IMR-90 (cell line): ENCODE measurements around the gene CHN2. TPM values are rescaled to one million over a fixed set of nuclear protein-coding genes. Genes with fewer than 3 reads are reported as not detected.

Source experiments
- ATAC-seq: fragments of 200-7000 bp; cut with Tn5 transposase; 2 replicates; pipeline ENCODE4 v1.9.1; 2020; ENCODE audit warnings: low read depth, mild to moderate bottlenecking, moderate library complexity
- BruUV-seq: library from RNA; stranded (reverse); fragments of 400-500 nt; replicated peaks from 2 replicates; lab custom pipeline; 2021; lab: Mats Ljungman, UMichigan
- CTCF ChIA-PET: fragments of 300-600 bp; formaldehyde crosslinking; extraction: SDS; loops from one replicate; lab custom pipeline; 2021; ENCODE audit warnings: antibody characterized with exemption; lab: Yijun Ruan, JAX
- POLR2A ChIA-PET: fragments of 300-600 bp; sonication (Branson Sonifier 250); formaldehyde crosslinking; loops from one replicate; lab custom pipeline; 2022; ENCODE audit warnings: antibody characterized with exemption; ENCODE audit not compliant: unreplicated experiment; lab: Charles Lee
- DNase-seq: peaks from one replicate; pipeline ENCODE4 v3.0.0; 2013
- H2AFZ ChIP-seq: replicated peaks from 2 replicates; pipeline ENCODE3; 2013; ENCODE audit warnings: low read length, mild to moderate bottlenecking; ENCODE audit not compliant: poor library complexity
- H2AK5ac ChIP-seq: 2 replicates; pipeline ENCODE4 v1.6.1; 2013; ENCODE audit warnings: low read depth, low read length, inconsistent platforms
- H2AK9ac ChIP-seq: replicated peaks from 2 replicates; pipeline ENCODE3; 2013; ENCODE audit warnings: mild to moderate bottlenecking, low read depth, low read length, moderate library complexity; ENCODE audit not compliant: poor library complexity
- H2BK120ac ChIP-seq: 2 replicates; pipeline ENCODE4 v1.6.1; 2013; ENCODE audit warnings: low read depth, low read length, inconsistent platforms
- H2BK15ac ChIP-seq: 3 replicates; pipeline ENCODE4 v1.6.1; 2013; ENCODE audit warnings: low read depth, low read length, inconsistent platforms
- H2BK20ac ChIP-seq: 2 replicates; pipeline ENCODE4 v1.6.1; 2013; ENCODE audit warnings: low read depth, mild to moderate bottlenecking, inconsistent platforms, low read length, moderate library complexity
- H2BK5ac ChIP-seq: 2 replicates; pipeline ENCODE4 v1.6.1; 2013; ENCODE audit warnings: mild to moderate bottlenecking, low read depth, low read length, inconsistent platforms; ENCODE audit not compliant: poor library complexity, severe bottlenecking
- H3K14ac ChIP-seq: replicated peaks from 2 replicates; pipeline ENCODE4 v1.6.1; 2013; ENCODE audit warnings: low read depth, low read length, inconsistent platforms
- H3K18ac ChIP-seq: 2 replicates; pipeline ENCODE4 v1.6.1; 2013; ENCODE audit warnings: low read depth, low read length, control low read depth
- H3K23ac ChIP-seq: 2 replicates; pipeline ENCODE4 v1.6.1; 2013; ENCODE audit warnings: low read depth, low read length, inconsistent platforms
- H3K27ac ChIP-seq: 2 replicates; pipeline ENCODE4 v1.5.1; 2013; ENCODE audit warnings: mild to moderate bottlenecking, control low read depth, low read length; ENCODE audit not compliant: insufficient read depth
- H3K27me3 ChIP-seq: 2 replicates; pipeline ENCODE4 v1.6.1; 2013; ENCODE audit warnings: low read length; ENCODE audit not compliant: control insufficient read depth, insufficient read depth
- H3K36me3 ChIP-seq: 2 replicates; pipeline ENCODE4 v1.6.1; 2013; ENCODE audit warnings: low read length, mixed read lengths; ENCODE audit not compliant: control insufficient read depth, insufficient read depth
- H3K4ac ChIP-seq: 2 replicates; pipeline ENCODE4 v1.6.1; 2013; ENCODE audit warnings: low read depth, low read length, inconsistent platforms
- H3K4me1 ChIP-seq: 2 replicates; pipeline ENCODE4 v1.6.1; 2013; ENCODE audit warnings: low read length, mixed read lengths; ENCODE audit not compliant: control insufficient read depth, insufficient read depth
- H3K4me2 ChIP-seq: 2 replicates; pipeline ENCODE4 v1.6.1; 2013; ENCODE audit warnings: low read depth, mild to moderate bottlenecking, control low read depth, low read length, moderate library complexity
- H3K4me3 ChIP-seq: 2 replicates; pipeline ENCODE4 v1.5.1; 2013; ENCODE audit warnings: low read depth, mild to moderate bottlenecking, control low read depth, low read length, moderate library complexity; ENCODE audit not compliant: insufficient read depth
- H3K56ac ChIP-seq: 2 replicates; pipeline ENCODE4 v1.6.1; 2013; ENCODE audit warnings: low read length, inconsistent platforms; ENCODE audit not compliant: insufficient read depth; ENCODE audit errors: extremely low read depth
- H3K79me1 ChIP-seq, 2 experiments: 2 replicates each; pipeline ENCODE4 v1.6.1; 2013; ENCODE audit warnings: low read length in 2 of 2, inconsistent platforms in 1 of 2, low read depth in 1 of 2
- H3K9ac ChIP-seq: 2 replicates; pipeline ENCODE4 v1.6.1; 2013; ENCODE audit warnings: low read depth, low read length, control low read depth
- H3K9me1 ChIP-seq: 2 replicates; pipeline ENCODE4 v1.6.1; 2013; ENCODE audit warnings: low read length, inconsistent platforms; ENCODE audit not compliant: insufficient read depth
- H3K9me3 ChIP-seq: 2 replicates; pipeline ENCODE4 v1.6.1; 2013; ENCODE audit warnings: low read length; ENCODE audit not compliant: control insufficient read depth, insufficient read depth
- H4K20me1 ChIP-seq: 2 replicates; pipeline ENCODE4 v1.6.1; 2013; ENCODE audit warnings: low read length, inconsistent platforms; ENCODE audit not compliant: insufficient read depth
- H4K5ac ChIP-seq: 2 replicates; pipeline ENCODE4 v1.6.1; 2013; ENCODE audit warnings: mild to moderate bottlenecking, low read depth, low read length, control low read depth
- H4K8ac ChIP-seq, 2 experiments: 2 replicates each; pipeline ENCODE4 v1.6.1; 2013; ENCODE audit warnings: low read depth in 2 of 2, low read length in 2 of 2, control low read depth in 1 of 2, inconsistent platforms in 1 of 2
- H4K91ac ChIP-seq: 2 replicates; pipeline ENCODE4 v1.6.1; 2013; ENCODE audit warnings: low read depth, low read length, inconsistent platforms; ENCODE audit not compliant: insufficient read depth
- MXI1 ChIP-seq: IDR thresholded peaks from 2 replicates; pipeline ENCODE4 v1.6.1; 2012; ENCODE audit warnings: low read depth, mild to moderate bottlenecking, low read length, moderate library complexity, borderline replicate concordance
- NFE2L2 ChIP-seq: fragments of 150-350 bp; IDR thresholded peaks from 2 replicates; pipeline ENCODE4 v1.6.1; 2016; ENCODE audit warnings: low read depth, mild to moderate bottlenecking, low read length
- RFX5 ChIP-seq: IDR thresholded peaks from 2 replicates; pipeline ENCODE4 v1.8.0; 2012; ENCODE audit warnings: low read depth, mild to moderate bottlenecking, low read length, moderate library complexity
- WGBS, 2 experiments: methylation state at CpG; one replicate each; pipeline versions ENCODE4 v1.1.5 to v1.1.7; 2013; ENCODE audit warnings: missing lambda C conversion rate in 2 of 2; ENCODE audit not compliant: insufficient read length in 1 of 2; ENCODE audit errors: extremely low coverage in 2 of 2; 5-methylcytosine and 5-hydroxymethylcytosine counted together
- dilution Hi-C: fragments of 300-500 bp; cut with HindIII; formaldehyde crosslinking; loops from one replicate; pipeline ENCODE4 v1.14.3; 2018; ENCODE audit warnings: low sequenced_read_pairs; ENCODE audit not compliant: unreplicated experiment
- in situ Hi-C: fragments of 300-500 bp; cut with MboI; formaldehyde crosslinking; loops from 3 replicates; pipeline ENCODE4 v1.14.3; 2019; ENCODE audit warnings: low sequenced_read_pairs, inconsistent platforms, mixed read lengths
- intact Hi-C: fragments of 100-400 bp; cut with micrococcal nuclease; formaldehyde crosslinking; loops from 2 replicates; pipeline ENCODE4 v1.10.0; 2022
- polyA plus RNA-seq, 3 experiments: library from polyadenylated mRNA; depleted of rRNA; stranded (reverse); fragments of >200 nt; gene quantifications; 2 replicates each; pipeline ENCODE4 v1.2.3, GENCODE V29; 2012; ENCODE audit warnings: low replicate concordance in 1 of 3
- total RNA-seq: library from RNA; depleted of rRNA; stranded (reverse); fragments of >200 nt; gene quantifications from 2 replicates; pipeline ENCODE4 v1.2.3, GENCODE V29; 2012
- TF ChIP-seq, protein P1 (sequence below): fragments of 150-350 bp; IDR thresholded peaks from 2 replicates; pipeline ENCODE4 v1.6.1; 2017; ENCODE audit warnings: mild to moderate bottlenecking, antibody characterized with exemption, low read length, low read depth

Gene CHN2
- total and polyA plus RNA-seq, 2 of the 4 experiments (the other 2 are of a cell fraction): not detected

DNA sequence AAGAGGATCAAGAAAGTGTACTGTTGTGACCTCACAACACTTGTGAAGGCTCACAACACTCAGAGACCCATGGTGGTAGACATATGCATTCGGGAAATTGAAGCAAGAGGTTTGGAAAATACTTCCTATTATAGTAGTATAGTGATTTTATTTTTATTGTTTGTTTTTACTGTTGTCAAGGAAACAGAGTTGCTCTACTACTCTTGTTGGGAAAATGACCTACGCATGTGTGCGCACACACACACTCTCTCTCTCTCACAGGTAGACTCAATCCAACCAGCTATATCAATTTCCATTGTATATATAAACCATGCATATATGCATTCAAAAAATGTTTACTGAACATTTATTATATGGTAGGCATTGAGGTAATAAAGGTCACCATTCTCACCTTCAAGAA lies 305.4 kb downstream of the CHN2 start:
- no peaks in the 10 kb centered on the region for H4K20me1 ChIP-seq
- no peak overlapping the region for H3K14ac ChIP-seq
- dilution Hi-C loops: no loop called here
- DNase-seq (no peak), ATAC-seq (no peak)
- no peak overlapping the region for H2BK15ac ChIP-seq
- no peak overlapping the region for H2BK120ac ChIP-seq
- no peak overlapping the region for H3K9ac ChIP-seq
- no peak overlapping the region for H2AK5ac ChIP-seq
- H2AK9ac ChIP-seq: no peak overlapping the region
- ChIA-PET CTCF (no interaction called here), POLR2A (no interaction called here)
- no peaks in the 10 kb centered on the region for H3K4me1 ChIP-seq
- H3K9me3 ChIP-seq: no peaks in the 10 kb centered on the region
- no peak overlapping the region for H3K4me2 ChIP-seq
- H2BK20ac ChIP-seq: no peak overlapping the region
- intact Hi-C loops: no loop called here
- H3K18ac ChIP-seq: no peak overlapping the region
- no TSS peak for BruUV-seq
- H4K5ac ChIP-seq: no peak overlapping the region
- TF ChIP-seq RFX5 (no peak), NFE2L2 (no peak), MXI1 (no peak)
- TF ChIP-seq, protein P1, sequence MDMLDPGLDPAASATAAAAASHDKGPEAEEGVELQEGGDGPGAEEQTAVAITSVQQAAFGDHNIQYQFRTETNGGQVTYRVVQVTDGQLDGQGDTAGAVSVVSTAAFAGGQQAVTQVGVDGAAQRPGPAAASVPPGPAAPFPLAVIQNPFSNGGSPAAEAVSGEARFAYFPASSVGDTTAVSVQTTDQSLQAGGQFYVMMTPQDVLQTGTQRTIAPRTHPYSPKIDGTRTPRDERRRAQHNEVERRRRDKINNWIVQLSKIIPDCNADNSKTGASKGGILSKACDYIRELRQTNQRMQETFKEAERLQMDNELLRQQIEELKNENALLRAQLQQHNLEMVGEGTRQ: no peak
- no peaks in the 10 kb centered on the region for H3K27me3 ChIP-seq
- no peak overlapping the region for H4K91ac ChIP-seq
- H3K9me1 ChIP-seq: no peaks in the 10 kb centered on the region
- H4K8ac ChIP-seq: no peak overlapping the region
- H3K36me3 ChIP-seq: no peaks in the 10 kb centered on the region
- no CpG with 5 or more reads among the region's 3 CpGs for WGBS, 2 experiments
- no peak overlapping the region for H3K27ac ChIP-seq
- H3K23ac ChIP-seq: no peak overlapping the region
- no peak overlapping the region for H2AFZ ChIP-seq
- in situ Hi-C loops: no loop called here
- H3K4me3 ChIP-seq: no peak overlapping the region
- no peak overlapping the region for H3K4ac ChIP-seq
- no peak overlapping the region for H2BK5ac ChIP-seq
- no peak overlapping the region for H3K56ac ChIP-seq
- H3K79me1 ChIP-seq: no peaks in the 10 kb centered on the region
